CD4-positive, alpha-beta T cell (primary cell): Measurements from ENCODE around the gene CCL3. TPM values are rescaled to one million over a fixed set of nuclear protein-coding genes. Genes with fewer than 3 reads are reported as not detected.

Source experiments
- ATAC-seq: fragments of 200-7000 bp; cut with Tn5 transposase; one replicate; pipeline ENCODE4 v1.10.0; 2022; ENCODE audit warnings: mild to moderate bottlenecking; ENCODE audit not compliant: poor library complexity
- CTCF ChIA-PET: fragments of 350-600 bp; sonication (Branson Sonifier 250); formaldehyde crosslinking; loops from one replicate; lab custom pipeline; 2021; ENCODE audit warnings: antibody characterized with exemption, inconsistent platforms; lab: Charles Lee
- POLR2A ChIA-PET: fragments of 350-600 bp; sonication (Branson Sonifier 250); formaldehyde crosslinking; loops from one replicate; lab custom pipeline; 2021; ENCODE audit warnings: antibody characterized with exemption, inconsistent platforms; lab: Charles Lee
- DNase-seq, 14 experiments: peaks; one replicate each; pipeline ENCODE4 v3.0.0-alpha.2; 2013 to 2020; ENCODE audit warnings: mixed read lengths in 2 of 14
- H3K27ac ChIP-seq, 2 donors: one replicate each; pipeline versions ENCODE4 v1.5.1 to v1.7.0; 2013; ENCODE audit warnings: low read length in 2 of 2, low read depth in 1 of 2, mild to moderate bottlenecking in 1 of 2
- H3K27me3 ChIP-seq, 2 experiments: 1 replicate in 1 of 2; 2 replicates in 1 of 2; pipeline versions ENCODE4 v1.6.1 to v1.7.0; 2013; ENCODE audit warnings: low read length in 2 of 2, control low read depth in 1 of 2, mild to moderate bottlenecking in 1 of 2, moderate library complexity in 1 of 2; ENCODE audit not compliant: insufficient read depth in 2 of 2, control insufficient read depth in 1 of 2
- H3K36me3 ChIP-seq: one replicate; pipeline ENCODE4 v1.6.1; 2013; ENCODE audit warnings: low read length, control low read depth; ENCODE audit not compliant: insufficient read depth
- H3K4me1 ChIP-seq: one replicate; pipeline ENCODE4 v1.6.1; 2013; ENCODE audit warnings: low read length, control low read depth; ENCODE audit not compliant: insufficient read depth
- H3K4me3 ChIP-seq: one replicate; pipeline ENCODE4 v1.5.1; 2013; ENCODE audit warnings: mild to moderate bottlenecking, low read length, moderate library complexity
- H3K9me3 ChIP-seq, 2 experiments: 1 replicate in 1 of 2; 2 replicates in 1 of 2; pipeline versions ENCODE4 v1.6.1 to v1.7.0; 2013; ENCODE audit warnings: low read length in 2 of 2, mild to moderate bottlenecking in 2 of 2, control low read depth in 1 of 2, moderate library complexity in 1 of 2; ENCODE audit not compliant: control insufficient read depth in 1 of 2, insufficient read depth in 1 of 2
- H3K27ac Mint-ChIP-seq: one replicate; pipeline ENCODE4 v1.8.0; 2020; ENCODE audit warnings: mixed read lengths
- H3K27me3 Mint-ChIP-seq: one replicate; pipeline ENCODE4 v1.8.0; 2021; ENCODE audit warnings: mixed read lengths
- H3K36me3 Mint-ChIP-seq: one replicate; pipeline ENCODE4 v1.8.0; 2021; ENCODE audit warnings: low read depth, mixed read lengths
- H3K4me1 Mint-ChIP-seq: one replicate; pipeline ENCODE4 v1.8.0; 2021; ENCODE audit warnings: low read depth, mixed read lengths
- H3K4me3 Mint-ChIP-seq: one replicate; pipeline ENCODE4 v1.8.0; 2020; ENCODE audit warnings: mild to moderate bottlenecking, mixed read lengths
- H3K9me3 Mint-ChIP-seq: one replicate; pipeline ENCODE4 v1.8.0; 2020; ENCODE audit warnings: mixed read lengths
- intact Hi-C, 2 experiments: fragments of 100-400 bp; cut with DNase I in 1 of 2; cut with micrococcal nuclease in 1 of 2; formaldehyde crosslinking; loops; one replicate each; pipeline versions ENCODE4 v1.15.1 to v1.9.0; 2023 to 2025; cut with DNase I, micrococcal nuclease
- polyA plus RNA-seq, 2 donors: library from polyadenylated mRNA; unstranded; fragments of 120-200 nt; gene quantifications; one replicate each; pipeline ENCODE4 v1.2.1, GENCODE V29; 2013
- total RNA-seq, 174 experiments: library from RNA in 2 of 174; stranded (reverse) in 2 of 174; gene quantifications; one replicate each; pipeline ENCODE4 v1.2.3 and lab custom pipeline; 2021 to 2026
- TF ChIP-seq, protein P1 (sequence below): fragments of 200-600 bp; IDR thresholded peaks from one replicate; pipeline ENCODE4 v1.8.0; 2022; ENCODE audit warnings: antibody characterized with exemption, mild to moderate bottlenecking

The CCL3 gene
- total RNA-seq (1 to 10 TPM in 1 of 2 experiments, under 1 TPM in 1; 0.78 to 1.0 TPM), total RNA-seq (lab: John Stamatoyannopoulos, UW) (0.11 to 1,154 (median 4.9) reads per million in 172 experiments)
- 10.1 TPM for polyA plus RNA-seq (2013, experiment 1 of 2)
- 45.1 TPM for polyA plus RNA-seq (2013, experiment 2 of 2)

- Mint-ChIP-seq H3K4me3 (no peak within 1 kb of the TSS), H3K27ac (no peak within 1 kb of the TSS)
- POLR2A ChIA-PET = no interaction called here
These were observed at the start of gene CCL3 for GRCh38 chr17:36089888-36090836. TSS of gene CCL3 (minus strand) at chr17:36090143. CDS start at chr17:36090058, 85 bp downstream.

DNA sequence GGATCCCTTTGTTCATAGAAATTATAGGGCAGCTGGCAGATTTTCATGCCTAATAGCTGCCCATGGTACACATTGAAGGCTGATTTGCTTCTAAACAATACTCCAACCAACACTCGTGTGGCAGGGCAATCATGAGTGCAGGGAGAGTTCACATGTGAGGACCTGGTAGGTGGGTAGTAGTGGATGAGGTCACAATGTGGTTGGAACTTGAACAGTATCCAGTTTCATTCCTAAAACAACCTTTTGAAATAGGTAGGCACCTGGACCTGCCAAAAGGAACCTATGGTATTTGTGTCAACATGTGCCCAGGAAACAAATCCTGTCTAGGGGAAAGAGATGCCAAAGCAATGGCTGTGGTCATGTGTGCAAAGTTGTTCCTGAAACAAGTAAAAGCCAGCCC, 46.5 kb upstream of the CCL3 start:
- POLR2A ChIA-PET = no interaction called here
- no peak overlapping the region for H3K4me3 ChIP-seq
- H3K4me3 Mint-ChIP-seq = no peak overlapping the region
- H3K36me3 Mint-ChIP-seq = no peaks in the 10 kb centered on the region
- H3K27me3 Mint-ChIP-seq = peaks cover 10% of the 10 kb centered on the region
- H3K9me3 Mint-ChIP-seq = no peaks in the 10 kb centered on the region
- no peaks in the 10 kb centered on the region for H3K4me1 ChIP-seq
- H3K27ac Mint-ChIP-seq = no peak overlapping the region
- intact Hi-C loops = no loop called here
- TF ChIP-seq, protein P1, sequence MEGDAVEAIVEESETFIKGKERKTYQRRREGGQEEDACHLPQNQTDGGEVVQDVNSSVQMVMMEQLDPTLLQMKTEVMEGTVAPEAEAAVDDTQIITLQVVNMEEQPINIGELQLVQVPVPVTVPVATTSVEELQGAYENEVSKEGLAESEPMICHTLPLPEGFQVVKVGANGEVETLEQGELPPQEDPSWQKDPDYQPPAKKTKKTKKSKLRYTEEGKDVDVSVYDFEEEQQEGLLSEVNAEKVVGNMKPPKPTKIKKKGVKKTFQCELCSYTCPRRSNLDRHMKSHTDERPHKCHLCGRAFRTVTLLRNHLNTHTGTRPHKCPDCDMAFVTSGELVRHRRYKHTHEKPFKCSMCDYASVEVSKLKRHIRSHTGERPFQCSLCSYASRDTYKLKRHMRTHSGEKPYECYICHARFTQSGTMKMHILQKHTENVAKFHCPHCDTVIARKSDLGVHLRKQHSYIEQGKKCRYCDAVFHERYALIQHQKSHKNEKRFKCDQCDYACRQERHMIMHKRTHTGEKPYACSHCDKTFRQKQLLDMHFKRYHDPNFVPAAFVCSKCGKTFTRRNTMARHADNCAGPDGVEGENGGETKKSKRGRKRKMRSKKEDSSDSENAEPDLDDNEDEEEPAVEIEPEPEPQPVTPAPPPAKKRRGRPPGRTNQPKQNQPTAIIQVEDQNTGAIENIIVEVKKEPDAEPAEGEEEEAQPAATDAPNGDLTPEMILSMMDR = no peak
- no peaks in the 10 kb centered on the region for H3K4me1 Mint-ChIP-seq
- ATAC-seq (no peak), DNase-seq (no peak)
- peaks cover 0 to 3% of the 10 kb centered on the region in 2 experiments for H3K27me3 ChIP-seq
- CTCF ChIA-PET = no interaction called here
- no peaks in the 10 kb centered on the region for H3K9me3 ChIP-seq
- H3K36me3 ChIP-seq = no peaks in the 10 kb centered on the region
- H3K27ac ChIP-seq = no peak overlapping the region

More at GRCh38 chr17:36089888-36090836, at the start of gene CCL3:
- Histone ChIP-seq H3K27ac (no peak within 1 kb of the TSS), H3K9me3 (no peaks in the 10 kb centered on the region), H3K36me3 (no peaks in the 10 kb centered on the region), H3K4me3 (no peak within 1 kb of the TSS), H3K27me3 (peaks cover 0 to 17% of the 10 kb centered on the region in 2 experiments), H3K4me1 (peaks cover 7% of the 10 kb centered on the region)
- peak in 3 of 14 experiments; percentile 59 to 74 (median 66) for DNase-seq
- no peak for ATAC-seq
- CTCF ChIA-PET = no interaction called here
- TF ChIP-seq, protein P1 = no peak
- no peaks in the 10 kb centered on the region for H3K9me3 Mint-ChIP-seq
- peaks cover 28% of the 10 kb centered on the region for H3K27me3 Mint-ChIP-seq
- no peaks in the 10 kb centered on the region for H3K4me1 Mint-ChIP-seq
- intact Hi-C loops = no loop called here
- no peaks in the 10 kb centered on the region for H3K36me3 Mint-ChIP-seq

DNA sequence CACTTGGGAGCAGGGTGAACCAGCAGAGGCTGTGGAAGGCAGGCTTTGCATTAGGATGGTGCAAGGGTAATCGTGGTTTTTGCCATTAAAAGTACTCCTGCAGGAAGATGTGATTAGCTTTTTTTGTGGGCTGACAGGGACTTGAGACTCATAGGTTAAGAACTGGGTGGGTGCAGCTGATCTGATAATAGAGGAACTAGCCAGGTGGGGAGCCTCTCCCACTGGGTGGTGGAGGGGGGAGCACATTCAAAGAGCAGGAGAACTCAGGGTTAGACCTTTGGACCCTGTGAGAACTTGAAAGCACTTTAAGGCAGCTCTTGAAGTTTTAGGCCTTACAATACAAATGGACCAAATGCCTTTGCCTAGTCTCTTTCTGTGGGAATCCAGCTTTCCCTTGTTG, 46.1 kb upstream of the CCL3 start:
- intact Hi-C loops = no loop called here

More for the DNA sequence above, 46.1 kb upstream of the CCL3 start:
- H3K4me1 Mint-ChIP-seq = no peaks in the 10 kb centered on the region
- Histone ChIP-seq H3K9me3 (no peaks in the 10 kb centered on the region), H3K27me3 (peaks cover 0 to 3% of the 10 kb centered on the region in 2 experiments), H3K36me3 (no peaks in the 10 kb centered on the region), H3K27ac (no peak overlapping the region), H3K4me3 (no peak overlapping the region), H3K4me1 (no peaks in the 10 kb centered on the region)
- ChIA-PET CTCF (no interaction called here), POLR2A (no interaction called here)
- DNase-seq (no peak), ATAC-seq (no peak)
- H3K27me3 Mint-ChIP-seq = peaks cover 10% of the 10 kb centered on the region
- no peaks in the 10 kb centered on the region for H3K36me3 Mint-ChIP-seq
- H3K4me3 Mint-ChIP-seq = no peak overlapping the region
- TF ChIP-seq, protein P1 = no peak
- no peak overlapping the region for H3K27ac Mint-ChIP-seq
- no peaks in the 10 kb centered on the region for H3K9me3 Mint-ChIP-seq
